IPS-15b (cell line): ENCODE results near the gene MEOX1.

Experiments used
- H3K27me3 ChIP-seq: one replicate; pipeline ENCODE4 v1.6.1; 2013; ENCODE audit warnings: low read length; ENCODE audit not compliant: control insufficient read depth, insufficient read depth
- H3K36me3 ChIP-seq: one replicate; pipeline ENCODE4 v1.6.1; 2013; ENCODE audit warnings: low read length; ENCODE audit not compliant: control insufficient read depth, insufficient read depth
- H3K4me1 ChIP-seq: one replicate; pipeline ENCODE4 v1.6.1; 2013; ENCODE audit warnings: mild to moderate bottlenecking, low read length; ENCODE audit not compliant: control insufficient read depth, insufficient read depth
- H3K4me3 ChIP-seq: one replicate; pipeline ENCODE4 v1.5.1; 2013; ENCODE audit warnings: low read depth, low read length
- H3K9ac ChIP-seq: one replicate; pipeline ENCODE4 v1.6.1; 2013; ENCODE audit warnings: low read depth, mild to moderate bottlenecking, low read length
- H3K9me3 ChIP-seq: one replicate; pipeline ENCODE4 v1.6.1; 2013; ENCODE audit warnings: mild to moderate bottlenecking, low read length; ENCODE audit not compliant: control insufficient read depth, insufficient read depth

The MEOX1 gene

GRCh38 chr17:43625606-43626005 lies 36.1 kb downstream of the MEOX1 start:
- Histone ChIP-seq H3K4me3 (no peak overlapping the region), H3K27me3 (no peaks in the 10 kb centered on the region), H3K9me3 (no peaks in the 10 kb centered on the region)

GRCh38 chr17:43620581-43620980 lies 41.1 kb downstream of the MEOX1 start:
- no peaks in the 10 kb centered on the region for H3K27me3 ChIP-seq
- H3K36me3 ChIP-seq, result no peaks in the 10 kb centered on the region

More at GRCh38 chr17:43625606-43626005, 36.1 kb downstream of the MEOX1 start:
- Histone ChIP-seq H3K4me1 (no peaks in the 10 kb centered on the region), H3K36me3 (no peaks in the 10 kb centered on the region), H3K9ac (no peak overlapping the region)

GRCh38 chr17:43620147-43620546 lies 41.6 kb downstream of the MEOX1 start:
- H3K9me3 ChIP-seq, result no peaks in the 10 kb centered on the region
- H3K9ac ChIP-seq, result no peak overlapping the region

More at GRCh38 chr17:43620581-43620980, 41.1 kb downstream of the MEOX1 start:
- Histone ChIP-seq H3K4me1 (no peaks in the 10 kb centered on the region), H3K9me3 (no peaks in the 10 kb centered on the region), H3K4me3 (no peak overlapping the region), H3K9ac (no peak overlapping the region)

GRCh38 chr17:43619705-43620104 lies 42.0 kb downstream of the MEOX1 start:
- Histone ChIP-seq H3K4me3 (no peak overlapping the region), H3K4me1 (no peaks in the 10 kb centered on the region), H3K9ac (no peak overlapping the region), H3K27me3 (no peaks in the 10 kb centered on the region), H3K9me3 (no peaks in the 10 kb centered on the region), H3K36me3 (no peaks in the 10 kb centered on the region)

More at GRCh38 chr17:43620147-43620546, 41.6 kb downstream of the MEOX1 start:
- no peaks in the 10 kb centered on the region for H3K27me3 ChIP-seq
- no peaks in the 10 kb centered on the region for H3K4me1 ChIP-seq
- no peak overlapping the region for H3K4me3 ChIP-seq
- no peaks in the 10 kb centered on the region for H3K36me3 ChIP-seq

- Histone ChIP-seq H3K4me1 (no peaks in the 10 kb centered on the region), H3K9ac (no peak overlapping the region), H3K4me3 (no peak overlapping the region), H3K27me3 (no peaks in the 10 kb centered on the region), H3K36me3 (no peaks in the 10 kb centered on the region), H3K9me3 (no peaks in the 10 kb centered on the region)
These were observed 43.4 kb downstream of the MEOX1 start for GRCh38 chr17:43618276-43618675.

GRCh38 chr17:43616852-43617251 lies 44.9 kb downstream of the MEOX1 start:
- Histone ChIP-seq H3K9ac (no peak overlapping the region), H3K4me1 (no peaks in the 10 kb centered on the region), H3K27me3 (no peaks in the 10 kb centered on the region), H3K36me3 (no peaks in the 10 kb centered on the region), H3K9me3 (no peaks in the 10 kb centered on the region), H3K4me3 (no peak overlapping the region)

- no peaks in the 10 kb centered on the region for H3K27me3 ChIP-seq
- no peaks in the 10 kb centered on the region for H3K36me3 ChIP-seq
- no peaks in the 10 kb centered on the region for H3K9me3 ChIP-seq
- H3K9ac ChIP-seq, result no peak overlapping the region
- H3K4me1 ChIP-seq, result no peaks in the 10 kb centered on the region
- no peak overlapping the region for H3K4me3 ChIP-seq
These were observed 45.3 kb downstream of the MEOX1 start for GRCh38 chr17:43616421-43616820.

- Histone ChIP-seq H3K9me3 (no peaks in the 10 kb centered on the region), H3K9ac (no peak overlapping the region), H3K4me1 (no peaks in the 10 kb centered on the region), H3K27me3 (no peaks in the 10 kb centered on the region), H3K36me3 (no peaks in the 10 kb centered on the region), H3K4me3 (no peak overlapping the region)
These were observed 45.7 kb downstream of the MEOX1 start for GRCh38 chr17:43616029-43616351.

GRCh38 chr17:43615330-43616028 lies 46.2 kb downstream of the MEOX1 start:
- Histone ChIP-seq H3K9ac (no peak overlapping the region), H3K4me1 (no peaks in the 10 kb centered on the region), H3K4me3 (no peak overlapping the region), H3K36me3 (no peaks in the 10 kb centered on the region), H3K9me3 (no peaks in the 10 kb centered on the region), H3K27me3 (no peaks in the 10 kb centered on the region)

GRCh38 chr17:43614561-43614960 lies 47.2 kb downstream of the MEOX1 start:
- Histone ChIP-seq H3K27me3 (no peaks in the 10 kb centered on the region), H3K9me3 (no peaks in the 10 kb centered on the region), H3K4me3 (no peak overlapping the region), H3K4me1 (no peaks in the 10 kb centered on the region), H3K36me3 (no peaks in the 10 kb centered on the region), H3K9ac (no peak overlapping the region)

- H3K4me3 ChIP-seq, result no peak overlapping the region
- H3K27me3 ChIP-seq, result no peaks in the 10 kb centered on the region
- H3K9me3 ChIP-seq, result no peaks in the 10 kb centered on the region
- no peak overlapping the region for H3K9ac ChIP-seq
- H3K4me1 ChIP-seq, result no peaks in the 10 kb centered on the region
- no peaks in the 10 kb centered on the region for H3K36me3 ChIP-seq
These were observed 47.8 kb downstream of the MEOX1 start for GRCh38 chr17:43613917-43614316.

GRCh38 chr17:43612515-43612914 lies 49.2 kb downstream of the MEOX1 start:
- no peak overlapping the region for H3K4me3 ChIP-seq
- H3K27me3 ChIP-seq, result no peaks in the 10 kb centered on the region
- no peaks in the 10 kb centered on the region for H3K4me1 ChIP-seq
- H3K36me3 ChIP-seq, result no peaks in the 10 kb centered on the region
- no peaks in the 10 kb centered on the region for H3K9me3 ChIP-seq
- no peak overlapping the region for H3K9ac ChIP-seq
